ENCODE measurements around the gene NR5A1. TPM values are rescaled to one million over a fixed set of nuclear protein-coding genes. Genes with fewer than 3 reads are reported as not detected.

The NR5A1 gene
- total and polyA plus RNA-seq, 10 of the 15 experiments (the other 5 are each of a cell fraction or from before 2014, with no cell fraction given), result 0.06 to 0.24 (median 0.08) TPM; not detected in 5

- ChIA-PET SMC1A (ENCODE audit: uncharacterized antibody, unreplicated experiment) (no interaction called here), RAD21 (ENCODE audit: unreplicated experiment) (no interaction called here), POLR2A (no interaction called here), CTCF (interaction anchor here (0.7 to 1.8 kb wide), 3 partner anchors 25 to 1003 kb away, joined by 3 to 6 read pairs (median 3); no protein-coding TSS in a partner anchor)
- Histone ChIP-seq H3K4me2 (ENCODE audit: control insufficient read depth, insufficient read depth) (no peak overlapping the region), H3K36me3 (ENCODE audit: control insufficient read depth in 2 of 2, insufficient read depth in 2 of 2, low read length in 1 of 2) (no peaks in the 10 kb centered on the region), H4K20me1 (ENCODE audit: control insufficient read depth, insufficient read depth) (no peaks in the 10 kb centered on the region), H3K4me3 (no peak overlapping the region), H3K27ac (ENCODE audit: control insufficient read depth, insufficient read depth) (no peak overlapping the region), H2AFZ (ENCODE audit: control insufficient read depth, low read depth, low read length) (no peak overlapping the region), H3K9ac (ENCODE audit: control insufficient read depth, insufficient read depth, low read length) (no peak overlapping the region), H3K79me2 (ENCODE audit: control insufficient read depth, insufficient read depth, low read length) (no peaks in the 10 kb centered on the region), H3K4me1 (ENCODE audit: control insufficient read depth, insufficient read depth, low read length) (peaks cover 9% of the 10 kb centered on the region), H3K9me3 (replicated peaks; ENCODE audit: control insufficient read depth, insufficient read depth, low read length) (peaks cover 7% of the 10 kb centered on the region; the same call in 1 of the 3 replicates), H3K27me3 (replicated peaks in 1 of 2; ENCODE audit: control insufficient read depth in 2 of 2, insufficient read depth in 2 of 2, low read length in 1 of 2) (no peaks in the 10 kb centered on the region)
- FAIRE-seq (no peak), DNase-seq (ENCODE audit: low read depth, low spot score) (no peak), ATAC-seq (no peak)
- no peak for TF ChIP-seq USF2 (IDR thresholded peaks at IDR 0.05; ENCODE audit: borderline replicate concordance, low read depth, low read length)
- no peak for TF ChIP-seq TAF1 (IDR thresholded peaks at IDR 0.05; ENCODE audit: borderline replicate concordance, low read depth, low read length)
- TF ChIP-seq RFX5 (IDR thresholded peaks at IDR 0.05; ENCODE audit: low read depth, low read length), result no peak
- no peak for TF ChIP-seq MXI1 (IDR thresholded peaks at IDR 0.05; ENCODE audit: low read depth, low read length)
- no peak for TF ChIP-seq HDAC6 (IDR thresholded peaks at IDR 0.05; ENCODE audit: unreplicated experiment)
- no peak for TF ChIP-seq SPI1 (IDR thresholded peaks at IDR 0.05; ENCODE audit: borderline replicate concordance, insufficient read depth, low read depth, low read length)
- TF ChIP-seq HDGF (IDR thresholded peaks at IDR 0.05), result no peak
- no peak for TF ChIP-seq EZH2 (IDR thresholded peaks at IDR 0.05; ENCODE audit: borderline replicate concordance, control insufficient read depth, low read depth, low read length)
- no peak for TF ChIP-seq POLR2AphosphoS5 (IDR thresholded peaks at IDR 0.05; ENCODE audit: low read length)
- TF ChIP-seq, protein P1, sequence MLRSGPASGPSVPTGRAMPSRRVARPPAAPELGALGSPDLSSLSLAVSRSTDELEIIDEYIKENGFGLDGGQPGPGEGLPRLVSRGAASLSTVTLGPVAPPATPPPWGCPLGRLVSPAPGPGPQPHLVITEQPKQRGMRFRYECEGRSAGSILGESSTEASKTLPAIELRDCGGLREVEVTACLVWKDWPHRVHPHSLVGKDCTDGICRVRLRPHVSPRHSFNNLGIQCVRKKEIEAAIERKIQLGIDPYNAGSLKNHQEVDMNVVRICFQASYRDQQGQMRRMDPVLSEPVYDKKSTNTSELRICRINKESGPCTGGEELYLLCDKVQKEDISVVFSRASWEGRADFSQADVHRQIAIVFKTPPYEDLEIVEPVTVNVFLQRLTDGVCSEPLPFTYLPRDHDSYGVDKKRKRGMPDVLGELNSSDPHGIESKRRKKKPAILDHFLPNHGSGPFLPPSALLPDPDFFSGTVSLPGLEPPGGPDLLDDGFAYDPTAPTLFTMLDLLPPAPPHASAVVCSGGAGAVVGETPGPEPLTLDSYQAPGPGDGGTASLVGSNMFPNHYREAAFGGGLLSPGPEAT (IDR thresholded peaks at IDR 0.05; ENCODE audit: low read depth), result no peak
- TF ChIP-seq E2F4 (IDR thresholded peaks at IDR 0.05; ENCODE audit: low read depth, low read length), result no peak
- TF ChIP-seq SP1 (IDR thresholded peaks at IDR 0.05; ENCODE audit: low read depth, low read length), result no peak
- in situ Hi-C loops (cut with MboI), result no loop called here
- BruUV-seq (replicated peaks), result no TSS peak
- intact Hi-C loops (cut with micrococcal nuclease; ENCODE audit: unreplicated experiment), result no loop called here
- 43% methylated on average over 10 of the region's 10 CpGs for WGBS (ENCODE audit: insufficient coverage, insufficient replicate concordance, low lambda C conversion rate, missing lambda C conversion rate)
Measured at GRCh38 chr9:124440786-124441185, 66.4 kb downstream of the NR5A1 start.
